Measurements from ENCODE around the gene KLK15.

Gene KLK15, protein sequence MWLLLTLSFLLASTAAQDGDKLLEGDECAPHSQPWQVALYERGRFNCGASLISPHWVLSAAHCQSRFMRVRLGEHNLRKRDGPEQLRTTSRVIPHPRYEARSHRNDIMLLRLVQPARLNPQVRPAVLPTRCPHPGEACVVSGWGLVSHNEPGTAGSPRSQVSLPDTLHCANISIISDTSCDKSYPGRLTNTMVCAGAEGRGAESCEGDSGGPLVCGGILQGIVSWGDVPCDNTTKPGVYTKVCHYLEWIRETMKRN

GRCh38 chr19:50833117-50833801 lies at the start of gene KLK15:
Gene KLK15, minus strand, starts transcription at chr19:50833574. Its CDS starts 2,082 bp downstream, at chr19:50831492.
- DNase-seq (no peak), ATAC-seq (no peak)
- no peaks in the 10 kb centered on the region for H3K9me3 Mint-ChIP-seq
- H3K27ac Mint-ChIP-seq = no peak within 1 kb of the TSS
- peaks cover 49% of the 10 kb centered on the region for H3K27me3 Mint-ChIP-seq
- no peaks in the 10 kb centered on the region for H3K36me3 Mint-ChIP-seq (ENCODE audit: low read depth)
- H3K4me3 Mint-ChIP-seq = no peak within 1 kb of the TSS
- peaks cover 9% of the 10 kb centered on the region for H3K4me1 Mint-ChIP-seq

DNA sequence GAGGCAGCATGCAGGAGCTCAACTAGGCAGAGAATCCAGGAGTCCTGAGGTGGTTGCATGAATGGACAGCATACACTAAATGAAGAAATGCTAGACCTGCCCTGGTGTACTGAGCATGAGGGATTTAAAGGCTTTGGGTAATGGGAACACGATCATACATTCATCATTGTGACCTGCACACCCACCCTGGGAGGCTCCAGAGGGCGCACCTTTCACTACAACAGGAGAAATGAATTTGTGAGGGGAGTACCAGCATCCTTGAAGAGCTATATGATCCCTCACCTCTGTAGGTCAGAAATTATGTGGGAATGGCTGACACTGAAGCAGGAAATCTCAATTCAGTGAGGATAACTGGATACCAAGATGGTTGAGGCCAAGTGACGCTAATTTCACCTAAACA lies 48.8 kb upstream of the KLK15 start:
- H3K4me3 Mint-ChIP-seq = no peak overlapping the region
- DNase-seq = no peak
- no peaks in the 10 kb centered on the region for H3K9me3 Mint-ChIP-seq
- H3K4me1 Mint-ChIP-seq = no peaks in the 10 kb centered on the region
- no peak for ATAC-seq
- H3K36me3 Mint-ChIP-seq (ENCODE audit: low read depth) = no peaks in the 10 kb centered on the region
- peaks cover 24% of the 10 kb centered on the region for H3K27me3 Mint-ChIP-seq
- no peak overlapping the region for H3K27ac Mint-ChIP-seq

GRCh38 chr19:50880241-50880640 lies 46.9 kb upstream of the KLK15 start:
- H3K36me3 Mint-ChIP-seq (ENCODE audit: low read depth) = no peaks in the 10 kb centered on the region

DNA sequence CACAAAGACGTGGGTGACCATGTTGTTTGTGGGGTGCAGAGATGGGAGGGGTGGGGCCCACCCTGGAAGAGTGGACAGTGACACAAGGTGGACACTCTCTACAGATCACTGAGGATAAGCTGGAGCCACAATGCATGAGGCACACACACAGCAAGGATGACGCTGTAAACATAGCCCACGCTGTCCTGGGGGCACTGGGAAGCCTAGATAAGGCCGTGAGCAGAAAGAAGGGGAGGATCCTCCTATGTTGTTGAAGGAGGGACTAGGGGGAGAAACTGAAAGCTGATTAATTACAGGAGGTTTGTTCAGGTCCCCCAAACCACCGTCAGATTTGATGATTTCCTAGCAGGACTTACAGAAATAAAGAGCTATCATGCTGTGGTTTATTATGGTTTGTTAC lies 45.5 kb upstream of the KLK15 start:
- ATAC-seq (no peak), DNase-seq (no peak)
- no peaks in the 10 kb centered on the region for H3K9me3 Mint-ChIP-seq
- no peaks in the 10 kb centered on the region for H3K36me3 Mint-ChIP-seq (ENCODE audit: low read depth)
- H3K27me3 Mint-ChIP-seq = peaks cover 16% of the 10 kb centered on the region
- no peaks in the 10 kb centered on the region for H3K4me1 Mint-ChIP-seq
- H3K4me3 Mint-ChIP-seq = no peak overlapping the region
- no peak overlapping the region for H3K27ac Mint-ChIP-seq

More at GRCh38 chr19:50880241-50880640, 46.9 kb upstream of the KLK15 start:
- Mint-ChIP-seq H3K9me3 (no peaks in the 10 kb centered on the region), H3K4me3 (no peak overlapping the region), H3K4me1 (no peaks in the 10 kb centered on the region), H3K27ac (no peak overlapping the region), H3K27me3 (peaks cover 17% of the 10 kb centered on the region)
- DNase-seq = no peak
- no peak for ATAC-seq

DNA sequence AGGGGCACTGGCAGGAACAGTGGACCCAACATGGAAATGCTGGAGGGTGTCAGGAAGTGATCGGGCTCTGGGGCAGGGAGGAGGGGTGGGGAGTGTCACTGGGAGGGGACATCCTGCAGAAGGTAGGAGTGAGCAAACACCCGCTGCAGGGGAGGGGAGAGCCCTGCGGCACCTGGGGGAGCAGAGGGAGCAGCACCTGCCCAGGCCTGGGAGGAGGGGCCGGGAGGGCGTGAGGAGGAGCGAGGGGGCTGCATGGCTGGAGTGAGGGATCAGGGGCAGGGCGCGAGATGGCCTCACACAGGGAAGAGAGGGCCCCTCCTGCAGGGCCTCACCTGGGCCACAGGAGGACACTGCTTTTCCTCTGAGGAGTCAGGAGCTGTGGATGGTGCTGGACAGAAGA lies 44.0 kb upstream of the KLK15 start:
- no peaks in the 10 kb centered on the region for H3K9me3 Mint-ChIP-seq
- H3K4me3 Mint-ChIP-seq = no peak overlapping the region
- DNase-seq (no peak), ATAC-seq (no peak)
- peaks cover 23% of the 10 kb centered on the region for H3K27me3 Mint-ChIP-seq
- H3K27ac Mint-ChIP-seq = no peak overlapping the region
- no peaks in the 10 kb centered on the region for H3K4me1 Mint-ChIP-seq
- H3K36me3 Mint-ChIP-seq (ENCODE audit: low read depth) = no peaks in the 10 kb centered on the region

DNA sequence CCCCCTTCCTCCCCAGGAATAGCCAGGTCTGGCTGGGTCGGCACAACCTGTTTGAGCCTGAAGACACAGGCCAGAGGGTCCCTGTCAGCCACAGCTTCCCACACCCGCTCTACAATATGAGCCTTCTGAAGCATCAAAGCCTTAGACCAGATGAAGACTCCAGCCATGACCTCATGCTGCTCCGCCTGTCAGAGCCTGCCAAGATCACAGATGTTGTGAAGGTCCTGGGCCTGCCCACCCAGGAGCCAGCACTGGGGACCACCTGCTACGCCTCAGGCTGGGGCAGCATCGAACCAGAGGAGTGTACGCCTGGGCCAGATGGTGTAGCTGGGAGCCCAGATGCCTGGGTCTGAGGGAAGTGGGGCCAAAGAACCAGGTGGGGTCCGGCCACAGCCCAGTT lies 43.1 kb upstream of the KLK15 start:
- Mint-ChIP-seq H3K36me3 (ENCODE audit: low read depth) (no peaks in the 10 kb centered on the region), H3K9me3 (no peaks in the 10 kb centered on the region), H3K27me3 (peaks cover 27% of the 10 kb centered on the region), H3K4me1 (no peaks in the 10 kb centered on the region), H3K27ac (no peak overlapping the region), H3K4me3 (no peak overlapping the region)
- ATAC-seq (no peak), DNase-seq (no peak)

GRCh38 chr19:50875795-50876422 lies 42.5 kb upstream of the KLK15 start:
- Mint-ChIP-seq H3K4me1 (no peaks in the 10 kb centered on the region), H3K9me3 (no peaks in the 10 kb centered on the region), H3K4me3 (no peak overlapping the region), H3K27ac (no peak overlapping the region), H3K36me3 (ENCODE audit: low read depth) (no peaks in the 10 kb centered on the region), H3K27me3 (peaks cover 30% of the 10 kb centered on the region)
- DNase-seq (no peak), ATAC-seq (no peak)

DNA sequence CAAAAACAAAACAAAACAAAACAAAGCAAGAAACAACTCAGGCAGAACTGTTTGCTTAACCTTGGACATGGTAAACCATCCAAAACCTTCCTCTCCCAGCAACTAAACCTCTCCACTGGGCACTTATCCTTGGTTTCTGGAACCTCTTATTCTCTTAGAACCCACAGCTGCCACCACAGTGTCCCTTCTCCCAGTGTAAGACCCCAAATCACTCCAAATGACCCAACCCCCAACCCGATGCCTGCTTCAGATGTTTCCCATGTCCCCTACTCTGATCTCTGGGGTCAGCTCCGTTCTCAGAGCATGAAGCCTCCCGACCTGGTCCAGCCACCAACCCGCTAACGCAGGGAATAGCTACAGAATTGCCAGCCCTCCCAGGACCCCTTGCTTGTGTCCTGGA lies 40.8 kb upstream of the KLK15 start:
- Mint-ChIP-seq H3K27ac (no peak overlapping the region), H3K36me3 (ENCODE audit: low read depth) (no peaks in the 10 kb centered on the region), H3K9me3 (no peaks in the 10 kb centered on the region), H3K4me1 (no peaks in the 10 kb centered on the region), H3K4me3 (no peak overlapping the region), H3K27me3 (peaks cover 32% of the 10 kb centered on the region)
- no peak for DNase-seq
- no peak for ATAC-seq

DNA sequence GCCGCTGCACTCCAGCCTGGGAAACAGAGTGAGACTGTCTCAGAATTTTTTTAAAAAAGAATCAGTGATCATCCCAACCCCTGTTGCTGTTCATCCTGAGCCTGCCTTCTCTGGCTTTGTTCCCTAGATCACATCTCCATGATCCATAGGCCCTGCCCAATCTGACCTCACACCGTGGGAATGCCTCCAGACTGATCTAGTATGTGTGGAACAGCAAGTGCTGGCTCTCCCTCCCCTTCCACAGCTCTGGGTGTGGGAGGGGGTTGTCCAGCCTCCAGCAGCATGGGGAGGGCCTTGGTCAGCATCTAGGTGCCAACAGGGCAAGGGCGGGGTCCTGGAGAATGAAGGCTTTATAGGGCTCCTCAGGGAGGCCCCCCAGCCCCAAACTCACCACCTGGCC lies 39.7 kb upstream of the KLK15 start, which contains the start of gene KLK2:
Gene KLK2, plus strand, starts transcription at position 384 of the 400 bp plus-strand sequence. CDS start 35 bp downstream, outside the sequence.
- DNase-seq = no peak
- no peaks in the 10 kb centered on the region for H3K9me3 Mint-ChIP-seq
- no peak within 1 kb of the TSS for H3K4me3 Mint-ChIP-seq
- no peak within 1 kb of the TSS for H3K27ac Mint-ChIP-seq
- no peaks in the 10 kb centered on the region for H3K36me3 Mint-ChIP-seq (ENCODE audit: low read depth)
- no peak for ATAC-seq
- no peaks in the 10 kb centered on the region for H3K4me1 Mint-ChIP-seq
- peaks cover 32% of the 10 kb centered on the region for H3K27me3 Mint-ChIP-seq

- Mint-ChIP-seq H3K27me3 (peaks cover 39% of the 10 kb centered on the region), H3K36me3 (ENCODE audit: low read depth) (no peaks in the 10 kb centered on the region), H3K27ac (no peak overlapping the region), H3K9me3 (no peaks in the 10 kb centered on the region), H3K4me3 (no peak overlapping the region), H3K4me1 (no peaks in the 10 kb centered on the region)
- ATAC-seq (peak; percentile 57), DNase-seq (peak; percentile 14)
Observed at GRCh38 chr19:50870417-50871089, 37.2 kb upstream of the KLK15 start.

DNA sequence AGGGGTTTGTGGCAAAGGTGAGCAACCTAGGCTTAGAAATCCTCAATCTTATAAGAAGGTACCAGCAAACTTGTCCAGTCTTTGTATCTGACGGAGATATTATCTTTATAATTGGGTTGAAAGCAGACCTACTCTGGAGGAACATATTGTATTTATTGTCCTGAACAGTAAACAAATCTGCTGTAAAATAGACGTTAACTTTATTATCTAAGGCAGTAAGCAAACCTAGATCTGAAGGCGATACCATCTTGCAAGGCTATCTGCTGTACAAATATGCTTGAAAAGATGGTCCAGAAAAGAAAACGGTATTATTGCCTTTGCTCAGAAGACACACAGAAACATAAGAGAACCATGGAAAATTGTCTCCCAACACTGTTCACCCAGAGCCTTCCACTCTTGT lies 36.1 kb upstream of the KLK15 start:
- H3K27ac Mint-ChIP-seq = no peak overlapping the region
- H3K4me1 Mint-ChIP-seq = no peaks in the 10 kb centered on the region
- peaks cover 43% of the 10 kb centered on the region for H3K27me3 Mint-ChIP-seq
- no peaks in the 10 kb centered on the region for H3K9me3 Mint-ChIP-seq
- DNase-seq (no peak), ATAC-seq (no peak)
- no peak overlapping the region for H3K4me3 Mint-ChIP-seq
- no peaks in the 10 kb centered on the region for H3K36me3 Mint-ChIP-seq (ENCODE audit: low read depth)

GRCh38 chr19:50861496-50862286 lies 28.3 kb upstream of the KLK15 start:
- Mint-ChIP-seq H3K36me3 (ENCODE audit: low read depth) (no peaks in the 10 kb centered on the region), H3K27me3 (peaks cover 60% of the 10 kb centered on the region), H3K4me1 (no peaks in the 10 kb centered on the region), H3K4me3 (no peak overlapping the region), H3K27ac (no peak overlapping the region), H3K9me3 (peaks cover 8% of the 10 kb centered on the region)
- ATAC-seq = no peak
- no peak for DNase-seq

DNA sequence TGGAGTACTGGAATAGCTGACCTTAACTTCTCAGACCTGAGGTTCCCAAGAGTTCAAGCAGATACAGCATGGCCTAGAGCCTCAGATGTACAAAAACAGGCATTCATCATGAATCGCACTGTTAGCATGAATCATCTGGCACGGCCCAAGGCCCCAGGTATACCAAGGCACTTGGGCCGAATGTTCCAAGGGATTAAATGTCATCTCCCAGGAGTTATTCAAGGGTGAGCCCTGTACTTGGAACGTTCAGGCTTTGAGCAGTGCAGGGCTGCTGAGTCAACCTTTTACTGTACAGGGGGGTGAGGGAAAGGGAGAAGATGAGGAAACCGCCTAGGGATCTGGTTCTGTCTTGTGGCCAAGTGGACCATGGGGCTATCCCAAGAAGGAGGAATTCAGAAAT lies 27.6 kb upstream of the KLK15 start:
- ATAC-seq = no peak
- Mint-ChIP-seq H3K27me3 (peaks cover 57% of the 10 kb centered on the region), H3K9me3 (peaks cover 8% of the 10 kb centered on the region), H3K4me1 (no peaks in the 10 kb centered on the region), H3K36me3 (ENCODE audit: low read depth) (no peaks in the 10 kb centered on the region), H3K27ac (no peak overlapping the region), H3K4me3 (no peak overlapping the region)
- no peak for DNase-seq

- Mint-ChIP-seq H3K4me3 (no peak overlapping the region), H3K27me3 (peaks cover 63% of the 10 kb centered on the region), H3K4me1 (no peaks in the 10 kb centered on the region), H3K9me3 (peaks cover 8% of the 10 kb centered on the region), H3K36me3 (ENCODE audit: low read depth) (no peaks in the 10 kb centered on the region), H3K27ac (no peak overlapping the region)
- ATAC-seq = no peak
- DNase-seq = no peak
Observed at GRCh38 chr19:50859849-50860248, 26.5 kb upstream of the KLK15 start.
